Activated CD4-positive, alpha-beta T cell treated with anti-CD3 and anti-CD28 coated beads, Interleukin-2, amount 50 U/mL, for 4 hours (primary cell): ENCODE data around the gene CEBPG.

Experiments
- DNase-seq, 2 experiments: peaks; one replicate each; pipeline ENCODE4 v3.0.0-alpha.2; 2020

The CEBPG gene

GRCh38 chr19:33426621-33427361 lies 53.3 kb downstream of the CEBPG start:
- DNase-seq, result no peak

DNA sequence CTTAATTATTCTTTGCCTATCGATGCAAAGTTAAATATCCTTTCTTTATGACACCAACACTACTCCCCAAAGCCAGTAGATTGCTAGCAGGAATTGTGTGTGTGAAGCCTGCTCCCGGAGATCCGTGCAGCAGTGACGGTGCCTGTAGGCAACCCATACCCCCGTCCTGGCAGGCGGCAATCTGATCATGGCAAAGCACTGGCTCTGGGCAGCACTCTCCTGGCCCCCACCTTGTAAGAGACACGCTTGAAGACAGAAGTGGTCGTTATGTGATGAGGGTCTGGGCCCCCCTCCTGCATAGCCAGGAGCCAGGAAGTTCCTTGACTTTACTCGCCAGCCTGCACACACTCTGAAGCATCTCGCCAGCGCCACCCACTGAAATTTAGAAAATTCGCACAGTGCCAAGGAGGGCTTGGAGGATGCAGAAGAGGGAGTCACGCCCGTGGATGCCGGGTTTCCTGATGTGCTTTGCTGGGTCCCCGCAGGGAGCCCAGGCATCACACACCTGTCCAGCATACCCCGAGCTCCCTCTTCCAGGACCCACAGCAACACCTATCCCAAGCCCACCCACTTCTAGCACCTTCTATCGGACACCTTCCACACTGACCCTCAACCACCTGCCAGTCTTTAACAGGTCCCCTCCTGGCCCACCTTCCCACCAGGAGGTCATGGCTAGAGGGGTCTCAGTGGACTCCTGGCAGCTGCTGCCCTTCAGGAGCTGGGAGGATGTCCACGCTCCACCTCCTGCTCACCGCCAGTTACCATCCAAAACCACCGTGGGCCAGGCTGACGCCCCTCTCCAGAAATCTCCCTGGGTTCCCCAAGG lies 54.5 kb downstream of the CEBPG start:
- DNase-seq, result no peak

GRCh38 chr19:33428627-33429125 lies 55.2 kb downstream of the CEBPG start:
- no peak for DNase-seq

DNA sequence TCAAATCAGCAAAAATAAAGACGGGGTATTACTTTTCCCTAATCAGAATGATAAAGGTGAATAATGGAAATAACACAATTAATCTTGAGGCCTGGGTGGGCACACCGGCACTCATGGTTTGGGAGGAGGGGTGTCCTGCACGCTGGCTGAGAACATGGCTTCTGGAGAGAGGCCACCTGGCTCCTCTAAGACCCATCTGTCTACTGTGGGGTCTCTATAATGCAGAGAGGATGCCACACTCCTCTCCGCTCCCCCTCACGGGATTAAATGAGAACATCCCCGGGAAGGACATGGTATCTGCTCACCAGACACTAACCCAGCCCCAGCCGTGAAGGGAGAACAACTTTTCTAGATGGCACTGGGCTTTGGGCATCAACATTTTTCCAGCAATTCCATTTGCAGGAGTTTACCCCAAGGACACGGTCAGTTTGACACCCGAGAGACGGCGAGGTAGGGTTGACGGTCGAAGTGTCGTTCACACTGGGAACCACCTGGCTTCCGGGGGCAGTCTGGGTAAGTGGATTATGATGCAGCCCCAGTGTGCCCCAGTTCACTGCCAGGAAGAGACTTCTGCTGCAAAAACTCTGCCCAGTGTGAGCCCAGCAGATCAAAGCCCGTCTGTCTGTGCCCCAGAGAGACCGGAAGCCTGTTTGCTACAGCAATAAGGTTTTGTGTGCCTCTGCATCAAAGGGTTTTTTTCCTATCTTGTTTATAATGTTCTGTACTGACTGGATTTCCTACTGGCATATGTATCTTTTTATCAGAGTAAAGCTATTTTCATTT lies 56.6 kb downstream of the CEBPG start:
- DNase-seq, result no peak

GRCh38 chr19:33430674-33431277 lies 57.3 kb downstream of the CEBPG start:
- DNase-seq, result peak; percentile 52 to 56

- DNase-seq, result no peak
Observed at GRCh38 chr19:33432015-33432414, 58.5 kb downstream of the CEBPG start.
